T47D (cell line): Measurements from ENCODE around the gene PDAP1.
A peak's percentile ranks its signal among the peaks of the same experiment; 100 is the strongest.

Experiments used
- DNase-seq, 2 experiments: peaks; one replicate each; pipeline versions ENCODE4 v3.0.0 to v3.0.0-alpha.2; 2011 to 2012; ENCODE audit warnings: low read depth in 1 of 2, low spot score in 1 of 2
- JUND ChIP-seq: IDR thresholded peaks from 2 replicates; pipeline ENCODE4 v1.6.1; 2012; ENCODE audit warnings: low read depth
- in situ Hi-C: cut with HindIII; loops from 2 replicates; pipeline ENCODE4 v1.10.0; 2016; ENCODE audit warnings: low sequenced_read_pairs, low pct_unique_long_range_greater_than_20kb

Gene PDAP1, protein sequence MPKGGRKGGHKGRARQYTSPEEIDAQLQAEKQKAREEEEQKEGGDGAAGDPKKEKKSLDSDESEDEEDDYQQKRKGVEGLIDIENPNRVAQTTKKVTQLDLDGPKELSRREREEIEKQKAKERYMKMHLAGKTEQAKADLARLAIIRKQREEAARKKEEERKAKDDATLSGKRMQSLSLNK

DNA sequence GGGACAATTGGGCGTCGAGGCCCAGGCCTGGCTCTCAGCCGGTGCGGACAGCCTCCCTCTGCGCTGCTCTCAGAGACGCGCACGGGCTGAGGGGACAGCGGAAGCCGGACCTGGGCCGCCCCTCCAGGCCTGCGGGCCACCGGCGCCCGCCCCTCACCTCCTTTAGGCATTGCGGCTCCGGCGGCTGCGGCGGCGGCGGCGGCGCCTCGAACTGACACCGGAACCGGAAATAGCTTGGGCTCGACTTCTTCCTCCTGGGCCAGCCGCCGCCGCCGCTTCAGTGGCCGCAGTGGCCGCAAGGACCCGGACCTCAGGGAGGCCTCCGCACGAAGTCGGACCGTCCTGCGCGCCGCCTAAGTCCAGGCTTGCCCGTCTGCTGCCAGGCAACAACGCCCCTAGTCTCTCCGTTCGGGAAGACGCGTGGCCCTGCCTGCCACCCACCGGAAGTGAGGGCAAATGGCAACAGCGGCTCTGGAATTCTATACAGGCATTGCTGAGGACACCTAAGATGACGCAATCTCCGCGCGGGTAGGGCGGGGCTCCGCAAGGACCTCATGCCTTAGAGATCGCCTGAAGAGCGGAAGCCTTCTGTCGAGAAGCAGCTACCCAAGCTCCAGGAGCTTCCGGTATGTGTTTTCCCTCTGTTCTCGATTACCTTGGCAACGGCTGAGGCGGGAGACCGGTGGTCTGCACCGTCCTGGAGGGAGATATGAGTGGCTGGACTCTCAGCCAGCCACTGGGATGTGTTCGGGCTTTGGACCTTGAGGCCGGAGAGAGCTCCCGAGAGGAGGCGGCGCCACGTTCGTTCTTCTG lies at the start of gene PDAP1, which contains the start of gene BUD31:
TSS of gene PDAP1 (minus strand) at position 219 of the 813 bp plus-strand sequence. CDS start at position 170, 49 bp downstream.
TSS of gene BUD31 (plus strand) at position 591 of the 813 bp plus-strand sequence. CDS start 2,124 bp downstream, outside the sequence.
- DNase-seq = peak; percentile 88 to 91
- in situ Hi-C loops = no loop called here
- TF ChIP-seq JUND = peak; percentile 22; the same call in 1 of the 2 replicates

DNA sequence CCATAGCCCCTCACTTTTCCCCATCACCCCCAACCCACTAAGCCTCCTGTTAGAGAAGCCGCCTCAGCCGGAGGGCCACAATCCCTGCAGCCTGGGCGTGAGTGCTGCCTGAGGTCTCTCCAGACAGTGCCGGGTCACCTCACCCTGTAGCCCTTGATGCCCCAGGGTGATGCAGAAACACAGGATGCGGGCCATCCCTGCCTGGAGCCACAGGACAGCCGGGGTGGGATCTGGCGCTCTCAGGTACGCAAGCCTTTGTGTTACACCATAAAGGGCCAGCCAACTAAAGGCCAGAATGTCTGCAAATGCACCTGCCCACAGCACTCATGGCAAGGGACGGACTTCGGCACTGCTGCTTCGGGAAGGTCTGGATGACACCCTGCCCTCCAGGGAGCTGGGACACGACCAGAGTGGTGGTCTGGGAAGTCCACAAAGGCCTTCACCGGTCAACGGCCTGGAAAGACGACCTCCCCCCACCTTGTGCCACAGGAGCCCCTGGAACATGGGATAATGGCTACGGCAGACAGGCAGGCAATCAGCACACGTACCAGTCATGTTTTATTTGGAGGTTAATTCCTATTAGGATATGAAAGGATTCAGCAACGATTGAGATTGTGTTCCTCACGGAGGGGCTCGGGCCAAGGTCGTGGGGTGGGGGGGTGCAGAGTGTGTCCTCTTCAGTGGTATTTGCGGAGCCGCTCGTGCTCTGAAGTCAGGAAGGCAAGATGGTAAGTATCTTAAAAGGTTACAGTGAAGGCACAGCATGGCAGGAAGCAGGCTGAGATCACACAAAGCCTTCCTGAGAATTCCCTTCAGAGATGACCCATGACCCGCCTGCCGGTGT lies 49.5 kb upstream of the PDAP1 start:
- no peak for TF ChIP-seq JUND

DNA sequence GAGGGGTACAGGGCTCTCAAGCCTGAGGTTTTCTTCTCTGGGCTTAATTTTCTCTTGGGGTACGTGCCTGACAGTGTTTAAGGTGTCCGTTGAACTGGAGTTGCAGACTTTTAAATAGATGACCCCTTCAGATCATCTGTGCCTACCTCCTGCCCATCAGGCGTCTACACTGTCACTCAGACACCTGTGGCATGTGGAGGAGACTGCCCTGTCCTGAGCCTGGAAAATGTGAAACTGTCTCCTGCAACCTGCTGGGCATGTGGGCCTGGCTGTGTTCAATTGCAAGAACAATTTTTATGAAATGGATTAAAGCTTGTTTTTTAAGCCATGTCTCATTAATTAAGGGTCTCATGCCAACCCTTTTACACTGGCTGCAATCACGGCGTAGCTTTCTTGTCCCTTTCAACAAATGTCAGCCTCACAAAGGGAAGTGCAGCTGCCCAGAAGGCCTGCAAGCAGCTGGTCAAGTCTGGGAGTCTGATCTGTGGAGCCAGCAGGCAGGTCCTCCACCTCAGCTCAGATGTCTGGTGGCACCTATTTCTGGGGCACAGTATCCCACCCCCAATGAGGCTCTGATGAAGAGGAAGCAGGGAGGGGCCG lies 48.8 kb upstream of the PDAP1 start:
- in situ Hi-C loops = no loop called here
- TF ChIP-seq JUND = no peak
- no peak for DNase-seq

More for the DNA sequence above, 49.5 kb upstream of the PDAP1 start:
- in situ Hi-C loops = no loop called here
- no peak for DNase-seq

DNA sequence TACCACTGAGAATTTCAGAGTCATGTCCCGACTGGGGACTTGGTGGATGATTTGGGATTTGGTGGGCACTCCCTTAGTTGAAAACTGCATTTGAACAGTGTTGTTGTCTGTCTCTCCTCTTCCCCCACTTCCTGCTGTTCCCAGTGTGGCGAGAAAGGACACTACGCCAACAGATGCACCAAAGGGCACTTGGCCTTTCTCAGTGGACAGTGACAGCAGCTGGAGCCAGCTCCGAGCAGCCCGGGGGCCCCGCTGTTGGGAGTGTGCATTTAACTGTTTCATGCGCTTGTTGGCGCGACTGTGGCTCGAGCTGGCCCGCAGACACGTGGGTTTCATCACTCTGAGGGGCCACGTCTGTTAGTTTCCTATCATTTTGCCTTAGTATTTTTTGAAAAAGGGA lies 47.9 kb upstream of the PDAP1 start:
- in situ Hi-C loops = no loop called here
- no peak for TF ChIP-seq JUND
- DNase-seq = no peak

DNA sequence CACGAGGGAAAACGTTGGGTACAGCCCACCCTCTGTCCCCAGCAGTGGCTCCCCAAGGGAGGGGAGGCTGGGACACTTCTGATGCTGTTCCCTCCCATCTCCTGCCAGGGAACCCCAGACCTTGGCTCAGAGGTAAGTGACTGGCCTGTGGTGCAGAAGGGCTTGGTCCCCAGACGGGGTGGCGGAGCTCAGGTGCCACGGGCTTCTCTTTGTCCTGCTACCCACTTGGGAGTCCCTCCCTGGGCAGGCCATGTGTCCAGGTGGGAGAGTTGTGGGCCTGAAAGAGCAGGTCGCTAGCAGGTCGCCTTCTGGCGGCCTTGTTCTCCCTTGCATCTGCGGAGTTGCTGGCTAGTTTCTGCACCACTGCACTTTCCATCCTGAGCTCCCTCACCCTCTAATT lies 47.5 kb upstream of the PDAP1 start:
- no peak for DNase-seq
- in situ Hi-C loops = no loop called here
- TF ChIP-seq JUND = no peak

DNA sequence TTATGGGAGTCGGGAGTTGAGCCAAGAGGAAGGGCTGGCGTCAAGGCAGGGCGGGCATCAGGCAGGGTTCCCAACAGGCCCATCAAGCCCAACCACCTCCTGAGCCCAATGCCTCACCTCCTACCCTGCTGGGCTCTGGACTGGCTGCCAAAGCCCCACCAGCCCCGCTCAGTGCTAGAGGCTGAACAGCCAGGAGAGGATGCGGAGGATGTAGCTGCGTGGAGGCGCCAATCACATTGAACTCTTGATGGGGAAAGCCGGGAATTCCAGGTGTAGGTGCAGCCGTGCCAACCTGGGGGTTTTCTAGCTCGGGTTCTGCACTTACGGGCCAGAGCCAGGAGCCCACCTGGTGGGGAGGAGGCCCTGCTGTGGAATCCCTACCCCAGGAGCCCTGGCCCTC lies 44.7 kb upstream of the PDAP1 start:
- no peak for TF ChIP-seq JUND
- no peak for DNase-seq
- in situ Hi-C loops = no loop called here

DNA sequence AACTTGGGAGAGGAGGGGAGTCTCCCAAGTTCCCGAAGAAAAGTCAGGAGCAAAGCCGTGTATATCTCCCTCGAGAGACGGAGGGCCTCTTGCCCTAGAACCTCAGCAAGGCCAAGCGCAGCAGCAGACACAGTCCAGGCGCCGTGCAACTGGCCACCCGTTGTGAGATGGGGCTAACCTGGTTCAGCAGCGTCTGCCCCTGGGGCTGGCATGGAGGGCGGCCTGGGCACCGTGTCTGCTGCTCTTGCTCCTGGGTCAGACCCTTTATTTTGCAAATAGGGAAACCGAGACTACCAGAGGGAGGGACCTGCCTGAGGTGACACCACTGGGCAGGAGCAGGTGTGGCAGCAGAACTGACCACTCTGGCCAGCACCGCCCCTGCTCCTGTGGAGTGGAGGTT lies 44.1 kb upstream of the PDAP1 start:
- in situ Hi-C loops = no loop called here
- DNase-seq = no peak
- TF ChIP-seq JUND = no peak

DNA sequence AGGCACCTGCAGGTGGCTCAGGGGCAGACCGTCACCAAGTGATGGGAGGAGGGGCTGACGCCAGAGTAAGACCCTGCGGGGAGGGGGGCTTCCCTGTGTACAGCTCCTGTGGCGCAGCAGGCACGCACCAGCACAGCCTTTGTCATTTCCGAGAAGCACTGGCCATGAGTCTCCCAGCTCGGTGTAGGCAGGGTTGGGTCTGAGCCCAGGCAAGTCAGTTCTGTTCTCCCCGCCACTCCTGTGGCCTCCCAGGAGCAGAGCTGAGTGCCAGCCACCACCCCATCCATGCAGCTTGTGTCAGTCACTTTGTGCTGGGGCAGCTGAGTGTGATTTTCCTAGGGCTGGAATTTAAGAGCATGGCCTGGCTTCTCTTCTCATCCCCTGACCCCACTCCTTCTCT lies 43.5 kb upstream of the PDAP1 start:
- in situ Hi-C loops = no loop called here
- TF ChIP-seq JUND = no peak
- DNase-seq = no peak

DNA sequence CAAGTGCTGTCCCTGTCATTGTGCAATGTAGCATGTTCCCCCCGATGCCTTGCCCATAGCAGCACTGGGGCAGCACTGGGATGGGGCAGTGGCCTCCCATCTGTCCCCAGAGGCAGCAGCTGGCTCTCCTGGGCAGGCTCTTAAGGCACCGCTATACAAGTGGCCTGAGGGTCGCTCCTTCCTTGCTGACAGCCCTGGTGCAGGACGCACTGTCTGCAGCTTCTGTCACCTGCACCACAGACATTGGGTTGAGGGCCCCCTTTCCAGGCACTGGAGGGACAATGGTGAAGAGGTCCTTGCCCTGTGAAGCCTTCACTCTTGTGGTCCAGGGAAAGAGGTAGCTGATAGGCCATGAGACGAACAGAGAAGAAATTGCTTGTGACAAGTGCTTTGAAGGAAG lies 40.9 kb upstream of the PDAP1 start:
- in situ Hi-C loops = no loop called here
- DNase-seq = no peak
- no peak for TF ChIP-seq JUND

DNA sequence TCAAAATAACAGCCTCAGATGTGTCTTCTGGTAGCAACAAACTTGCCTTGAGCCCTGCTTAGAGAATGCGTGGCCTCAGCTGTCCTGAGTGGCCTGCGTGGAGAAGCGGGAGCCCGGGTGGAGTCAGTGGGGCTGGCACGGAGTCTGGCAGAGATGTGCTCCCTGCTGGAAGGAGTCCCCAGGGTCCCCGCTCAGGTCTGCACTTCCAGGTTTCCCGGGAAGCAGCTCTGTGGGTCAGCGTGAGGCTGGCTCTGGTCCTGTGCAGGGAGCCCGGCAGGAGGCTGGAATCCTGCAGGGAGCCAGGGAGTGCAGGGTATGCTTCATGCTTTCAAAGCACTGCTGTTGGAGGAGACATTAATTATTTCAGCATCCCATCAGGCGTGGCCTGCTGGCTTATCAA lies 40.5 kb upstream of the PDAP1 start:
- TF ChIP-seq JUND = no peak
- in situ Hi-C loops = no loop called here
- no peak for DNase-seq

DNA sequence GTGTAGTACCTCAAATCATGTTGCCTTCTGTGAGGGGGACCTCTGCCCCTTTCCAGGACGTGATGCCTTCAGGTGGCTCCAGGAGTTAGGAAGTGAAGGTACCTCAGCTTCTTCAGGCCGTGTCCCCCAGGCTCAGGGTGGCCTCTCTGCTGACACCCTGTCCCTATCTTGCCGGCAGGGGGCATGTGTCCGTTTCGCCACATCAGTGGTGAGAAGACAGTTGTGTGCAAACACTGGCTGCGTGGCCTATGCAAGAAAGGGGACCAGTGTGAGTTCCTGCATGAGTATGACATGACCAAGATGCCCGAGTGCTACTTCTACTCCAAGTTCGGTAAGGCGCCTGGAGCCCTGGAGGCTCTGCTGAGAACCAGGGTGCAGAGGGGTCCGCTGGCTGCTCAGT lies 39.5 kb upstream of the PDAP1 start:
- DNase-seq = peak in 1 of 2 experiments; percentile 35
- in situ Hi-C loops = no loop called here
- TF ChIP-seq JUND = no peak

DNA sequence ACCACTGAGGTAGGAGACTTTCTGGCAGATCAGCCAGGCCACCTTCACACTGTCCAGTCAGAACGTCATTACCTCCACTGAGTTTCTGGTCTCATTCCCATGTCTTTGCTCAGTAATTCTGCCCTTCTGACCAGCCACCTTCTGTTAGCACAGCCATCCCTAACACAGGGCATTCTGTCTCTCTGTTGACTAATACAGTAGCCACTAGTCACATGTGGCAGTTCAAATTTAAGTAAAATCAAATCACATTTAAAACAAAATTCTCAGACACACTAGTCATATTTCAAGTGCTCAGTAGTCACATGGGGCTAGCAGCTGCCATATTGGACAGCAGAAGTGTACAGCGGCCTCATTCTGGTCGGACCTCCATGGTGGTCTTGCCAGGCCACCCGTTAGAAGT lies 37.7 kb upstream of the PDAP1 start:
- in situ Hi-C loops = no loop called here

More for the DNA sequence above, 37.7 kb upstream of the PDAP1 start:
- DNase-seq = no peak
- TF ChIP-seq JUND = no peak
